Loucy (cell line): Measurements from ENCODE around the gene ZNF280B.
"Not testable (repeated sequence)": the region's sequence is repeated elsewhere in the genome, so short reads cannot be mapped to it uniquely, and the experiment has no call there.

Experiments used
- EZH2phosphoT487 ChIP-seq: fragments of 200-600 bp; IDR thresholded peaks from 2 replicates; pipeline ENCODE4 v1.6.1; 2018; ENCODE audit warnings: antibody characterized with exemption, mild to moderate bottlenecking, moderate library complexity, borderline replicate concordance
- TF ChIP-seq, protein P1 (sequence below): fragments of 200-600 bp; sonication (generic); conservative IDR thresholded peaks from 2 replicates; pipeline ENCODE4 v1.5.1; 2014; ENCODE audit warnings: mild to moderate bottlenecking, antibody characterized with exemption, low read length

DNA sequence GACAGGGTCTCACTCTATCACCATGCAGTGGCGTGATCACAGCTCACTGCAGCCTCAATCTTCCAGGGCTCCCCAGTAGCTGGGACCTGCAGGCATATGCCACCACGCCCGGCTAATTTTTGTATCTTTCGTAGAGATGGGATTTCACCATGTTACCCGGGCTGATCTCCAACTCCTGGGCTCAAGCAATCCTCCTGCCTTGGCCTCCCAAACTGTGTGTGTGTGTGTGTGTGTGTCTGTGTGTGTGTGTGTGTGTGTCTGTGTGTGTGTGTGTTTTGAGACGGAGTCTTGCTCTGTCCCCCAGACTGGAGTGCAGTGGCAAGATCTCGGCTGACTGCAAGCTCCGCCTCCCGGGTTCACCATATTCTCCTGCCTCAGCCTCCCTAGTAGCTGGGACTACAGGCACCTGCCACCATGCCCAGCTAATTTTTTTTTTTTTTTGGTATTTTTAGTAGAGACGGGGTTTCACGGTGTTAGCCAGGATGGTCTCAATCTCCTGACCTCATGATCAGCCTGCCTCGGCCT is 24.1 kb upstream of the ZNF280B start:
- TF ChIP-seq, protein P1, sequence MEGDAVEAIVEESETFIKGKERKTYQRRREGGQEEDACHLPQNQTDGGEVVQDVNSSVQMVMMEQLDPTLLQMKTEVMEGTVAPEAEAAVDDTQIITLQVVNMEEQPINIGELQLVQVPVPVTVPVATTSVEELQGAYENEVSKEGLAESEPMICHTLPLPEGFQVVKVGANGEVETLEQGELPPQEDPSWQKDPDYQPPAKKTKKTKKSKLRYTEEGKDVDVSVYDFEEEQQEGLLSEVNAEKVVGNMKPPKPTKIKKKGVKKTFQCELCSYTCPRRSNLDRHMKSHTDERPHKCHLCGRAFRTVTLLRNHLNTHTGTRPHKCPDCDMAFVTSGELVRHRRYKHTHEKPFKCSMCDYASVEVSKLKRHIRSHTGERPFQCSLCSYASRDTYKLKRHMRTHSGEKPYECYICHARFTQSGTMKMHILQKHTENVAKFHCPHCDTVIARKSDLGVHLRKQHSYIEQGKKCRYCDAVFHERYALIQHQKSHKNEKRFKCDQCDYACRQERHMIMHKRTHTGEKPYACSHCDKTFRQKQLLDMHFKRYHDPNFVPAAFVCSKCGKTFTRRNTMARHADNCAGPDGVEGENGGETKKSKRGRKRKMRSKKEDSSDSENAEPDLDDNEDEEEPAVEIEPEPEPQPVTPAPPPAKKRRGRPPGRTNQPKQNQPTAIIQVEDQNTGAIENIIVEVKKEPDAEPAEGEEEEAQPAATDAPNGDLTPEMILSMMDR, result not testable (repeated sequence)
- TF ChIP-seq EZH2phosphoT487, result not testable (repeated sequence)
